ENCODE data around the gene MC3R.

The MC3R gene

GRCh38 chr20:56299362-56299761 lies 50.8 kb downstream of the MC3R start:
- TF ChIP-seq CTCF (IDR thresholded peaks at IDR 0.05; ENCODE audit: borderline replicate concordance, control extremely low read depth, extremely low read depth, insufficient read depth, missing control alignments): no peak
- in situ Hi-C loops (cut with MboI; ENCODE audit: low sequenced_read_pairs, unreplicated experiment): no loop called here
- DNase-seq (ENCODE audit: low spot score): no peak
